Stimulated activated CD4-positive, alpha-beta T cell treated with anti-CD3 and anti-CD28 coated beads, Interleukin-4, amount 100 ng/mL, for 48 hours (primary cell): Measurements from ENCODE around the gene SRP14.
A peak's percentile ranks its signal among the peaks of the same experiment; 100 is the strongest.
"Not testable (repeated sequence)": the region's sequence is repeated elsewhere in the genome, so short reads cannot be mapped to it uniquely, and the experiment has no call there.

Source experiments
- DNase-seq, 2 donors: peaks; one replicate each; pipeline ENCODE4 v3.0.0-alpha.2; 2020; ENCODE audit warnings: low read depth in 2 of 2

Gene SRP14

GRCh38 chr15:40050788-40051470, 11.9 kb upstream of the SRP14 start:
- no peak for DNase-seq

GRCh38 chr15:40048926-40049475, 10.0 kb upstream of the SRP14 start:
- DNase-seq: no peak

- no peak for DNase-seq
These were observed 9.3 kb upstream of the SRP14 start for GRCh38 chr15:40048211-40048792.

- peak; percentile 53 to 62 for DNase-seq
These were observed 8.6 kb upstream of the SRP14 start for GRCh38 chr15:40047415-40048210.

GRCh38 chr15:40046721-40047414, 7.9 kb upstream of the SRP14 start:
- DNase-seq: no peak

- no peak for DNase-seq
These were observed 6.7 kb upstream of the SRP14 start for GRCh38 chr15:40045572-40046217.

GRCh38 chr15:40044717-40045571, 6.0 kb upstream of the SRP14 start:
- DNase-seq: peak; percentile 79 to 86

- no peak for DNase-seq
These were observed 5.1 kb upstream of the SRP14 start for GRCh38 chr15:40043927-40044716.

- DNase-seq: no peak
These were observed 3.9 kb upstream of the SRP14 start for GRCh38 chr15:40042791-40043320.

GRCh38 chr15:40040770-40041169, 1.8 kb upstream of the SRP14 start:
- DNase-seq: no peak

- no peak for DNase-seq
These were observed 1.3 kb upstream of the SRP14 start for GRCh38 chr15:40040293-40040635.

- no peak for DNase-seq
These were observed 725 bp downstream of the SRP14 start for GRCh38 chr15:40038275-40038637.

GRCh38 chr15:40037721-40038120, 1.3 kb downstream of the SRP14 start:
- DNase-seq: no peak

- DNase-seq: not testable (repeated sequence)
These were observed 3.8 kb downstream of the SRP14 start for GRCh38 chr15:40035182-40035581.

- DNase-seq: no peak
These were observed 4.6 kb downstream of the SRP14 start for GRCh38 chr15:40034186-40034946.

GRCh38 chr15:40032125-40032839, 6.7 kb downstream of the SRP14 start:
- DNase-seq: no peak

GRCh38 chr15:40031300-40031699, 7.7 kb downstream of the SRP14 start:
- no peak for DNase-seq
